IMR-90 (cell line): Measurements from ENCODE around the gene ACOXL. TPM values are rescaled to one million over a fixed set of nuclear protein-coding genes. Genes with fewer than 3 reads are reported as not detected.

Experiments
- ATAC-seq: fragments of 200-7000 bp; cut with Tn5 transposase; 2 replicates; pipeline ENCODE4 v1.9.1; 2020; ENCODE audit warnings: low read depth, mild to moderate bottlenecking, moderate library complexity
- BruUV-seq: library from RNA; stranded (reverse); fragments of 400-500 nt; replicated peaks from 2 replicates; lab custom pipeline; 2021; lab: Mats Ljungman, UMichigan
- CTCF ChIA-PET: fragments of 300-600 bp; formaldehyde crosslinking; extraction: SDS; loops from one replicate; lab custom pipeline; 2021; ENCODE audit warnings: antibody characterized with exemption; lab: Yijun Ruan, JAX
- POLR2A ChIA-PET: fragments of 300-600 bp; sonication (Branson Sonifier 250); formaldehyde crosslinking; loops from one replicate; lab custom pipeline; 2022; ENCODE audit warnings: antibody characterized with exemption; ENCODE audit not compliant: unreplicated experiment; lab: Charles Lee
- DNase-seq: peaks from one replicate; pipeline ENCODE4 v3.0.0; 2013
- H2AFZ ChIP-seq: replicated peaks from 2 replicates; pipeline ENCODE3; 2013; ENCODE audit warnings: low read length, mild to moderate bottlenecking; ENCODE audit not compliant: poor library complexity
- H2AK5ac ChIP-seq: 2 replicates; pipeline ENCODE4 v1.6.1; 2013; ENCODE audit warnings: low read depth, low read length, inconsistent platforms
- H2AK9ac ChIP-seq: replicated peaks from 2 replicates; pipeline ENCODE3; 2013; ENCODE audit warnings: mild to moderate bottlenecking, low read depth, low read length, moderate library complexity; ENCODE audit not compliant: poor library complexity
- H2BK120ac ChIP-seq: 2 replicates; pipeline ENCODE4 v1.6.1; 2013; ENCODE audit warnings: low read depth, low read length, inconsistent platforms
- H2BK15ac ChIP-seq: 3 replicates; pipeline ENCODE4 v1.6.1; 2013; ENCODE audit warnings: low read depth, low read length, inconsistent platforms
- H2BK20ac ChIP-seq: 2 replicates; pipeline ENCODE4 v1.6.1; 2013; ENCODE audit warnings: low read depth, mild to moderate bottlenecking, inconsistent platforms, low read length, moderate library complexity
- H2BK5ac ChIP-seq: 2 replicates; pipeline ENCODE4 v1.6.1; 2013; ENCODE audit warnings: mild to moderate bottlenecking, low read depth, low read length, inconsistent platforms; ENCODE audit not compliant: poor library complexity, severe bottlenecking
- H3K14ac ChIP-seq: replicated peaks from 2 replicates; pipeline ENCODE4 v1.6.1; 2013; ENCODE audit warnings: low read depth, low read length, inconsistent platforms
- H3K18ac ChIP-seq: 2 replicates; pipeline ENCODE4 v1.6.1; 2013; ENCODE audit warnings: low read depth, low read length, control low read depth
- H3K23ac ChIP-seq: 2 replicates; pipeline ENCODE4 v1.6.1; 2013; ENCODE audit warnings: low read depth, low read length, inconsistent platforms
- H3K27ac ChIP-seq: 2 replicates; pipeline ENCODE4 v1.5.1; 2013; ENCODE audit warnings: mild to moderate bottlenecking, control low read depth, low read length; ENCODE audit not compliant: insufficient read depth
- H3K27me3 ChIP-seq: 2 replicates; pipeline ENCODE4 v1.6.1; 2013; ENCODE audit warnings: low read length; ENCODE audit not compliant: control insufficient read depth, insufficient read depth
- H3K36me3 ChIP-seq: 2 replicates; pipeline ENCODE4 v1.6.1; 2013; ENCODE audit warnings: low read length, mixed read lengths; ENCODE audit not compliant: control insufficient read depth, insufficient read depth
- H3K4ac ChIP-seq: 2 replicates; pipeline ENCODE4 v1.6.1; 2013; ENCODE audit warnings: low read depth, low read length, inconsistent platforms
- H3K4me1 ChIP-seq: 2 replicates; pipeline ENCODE4 v1.6.1; 2013; ENCODE audit warnings: low read length, mixed read lengths; ENCODE audit not compliant: control insufficient read depth, insufficient read depth
- H3K4me2 ChIP-seq: 2 replicates; pipeline ENCODE4 v1.6.1; 2013; ENCODE audit warnings: low read depth, mild to moderate bottlenecking, control low read depth, low read length, moderate library complexity
- H3K4me3 ChIP-seq: 2 replicates; pipeline ENCODE4 v1.5.1; 2013; ENCODE audit warnings: low read depth, mild to moderate bottlenecking, control low read depth, low read length, moderate library complexity; ENCODE audit not compliant: insufficient read depth
- H3K56ac ChIP-seq: 2 replicates; pipeline ENCODE4 v1.6.1; 2013; ENCODE audit warnings: low read length, inconsistent platforms; ENCODE audit not compliant: insufficient read depth; ENCODE audit errors: extremely low read depth
- H3K79me1 ChIP-seq, 2 experiments: 2 replicates each; pipeline ENCODE4 v1.6.1; 2013; ENCODE audit warnings: low read length in 2 of 2, inconsistent platforms in 1 of 2, low read depth in 1 of 2
- H3K9ac ChIP-seq: 2 replicates; pipeline ENCODE4 v1.6.1; 2013; ENCODE audit warnings: low read depth, low read length, control low read depth
- H3K9me1 ChIP-seq: 2 replicates; pipeline ENCODE4 v1.6.1; 2013; ENCODE audit warnings: low read length, inconsistent platforms; ENCODE audit not compliant: insufficient read depth
- H3K9me3 ChIP-seq: 2 replicates; pipeline ENCODE4 v1.6.1; 2013; ENCODE audit warnings: low read length; ENCODE audit not compliant: control insufficient read depth, insufficient read depth
- H4K20me1 ChIP-seq: 2 replicates; pipeline ENCODE4 v1.6.1; 2013; ENCODE audit warnings: low read length, inconsistent platforms; ENCODE audit not compliant: insufficient read depth
- H4K5ac ChIP-seq: 2 replicates; pipeline ENCODE4 v1.6.1; 2013; ENCODE audit warnings: mild to moderate bottlenecking, low read depth, low read length, control low read depth
- H4K8ac ChIP-seq, 2 experiments: 2 replicates each; pipeline ENCODE4 v1.6.1; 2013; ENCODE audit warnings: low read depth in 2 of 2, low read length in 2 of 2, control low read depth in 1 of 2, inconsistent platforms in 1 of 2
- H4K91ac ChIP-seq: 2 replicates; pipeline ENCODE4 v1.6.1; 2013; ENCODE audit warnings: low read depth, low read length, inconsistent platforms; ENCODE audit not compliant: insufficient read depth
- BHLHE40 ChIP-seq: fragments of 150-350 bp; IDR thresholded peaks from 2 replicates; pipeline ENCODE4 v1.6.1; 2016; ENCODE audit warnings: mild to moderate bottlenecking, low read depth, low read length
- CEBPB ChIP-seq: IDR thresholded peaks from 2 replicates; pipeline ENCODE4 v1.6.1; 2012; ENCODE audit warnings: low read depth, low read length, improper control_type of control experiment
- CHD1 ChIP-seq: IDR thresholded peaks from 2 replicates; pipeline ENCODE4 v1.6.1; 2012; ENCODE audit warnings: low read depth, low read length, improper control_type of control experiment
- ELK1 ChIP-seq: fragments of 150-350 bp; IDR thresholded peaks from 2 replicates; pipeline ENCODE4 v1.6.1; 2016; ENCODE audit warnings: low read depth, mild to moderate bottlenecking, low read length, moderate library complexity, borderline replicate concordance
- FOS ChIP-seq: fragments of 150-350 bp; IDR thresholded peaks from 2 replicates; pipeline ENCODE4 v1.6.1; 2016; ENCODE audit warnings: low read depth, low read length
- MAFK ChIP-seq: IDR thresholded peaks from 2 replicates; pipeline ENCODE4 v1.6.1; 2012; ENCODE audit warnings: low read depth, low read length, improper control_type of control experiment
- MAZ ChIP-seq: IDR thresholded peaks from 2 replicates; pipeline ENCODE4 v1.6.1; 2012; ENCODE audit warnings: low read depth, mild to moderate bottlenecking, low read length, improper control_type of control experiment, moderate library complexity, borderline replicate concordance
- NFE2L2 ChIP-seq: fragments of 150-350 bp; IDR thresholded peaks from 2 replicates; pipeline ENCODE4 v1.6.1; 2016; ENCODE audit warnings: low read depth, mild to moderate bottlenecking, low read length
- POLR2A ChIP-seq: IDR thresholded peaks from 2 replicates; pipeline ENCODE4 v1.6.1; 2012; ENCODE audit warnings: mild to moderate bottlenecking, low read depth, low read length
- RAD21 ChIP-seq: IDR thresholded peaks from 2 replicates; pipeline ENCODE4 v1.6.1; 2012; ENCODE audit warnings: low read length, improper control_type of control experiment
- RCOR1 ChIP-seq: IDR thresholded peaks from 2 replicates; pipeline ENCODE4 v1.6.1; 2012; ENCODE audit warnings: mild to moderate bottlenecking, low read length, improper control_type of control experiment; ENCODE audit not compliant: insufficient replicate concordance
- SMC3 ChIP-seq: fragments of 150-350 bp; IDR thresholded peaks from 2 replicates; pipeline ENCODE4 v1.6.1; 2016; ENCODE audit warnings: low read depth, mild to moderate bottlenecking, antibody characterized with exemption, low read length, moderate library complexity
- USF2 ChIP-seq: fragments of 150-350 bp; IDR thresholded peaks from 2 replicates; pipeline ENCODE4 v1.6.1; 2017; ENCODE audit warnings: mild to moderate bottlenecking, antibody characterized with exemption, low read length, low read depth
- WGBS, 2 experiments: methylation state at CpG; one replicate each; pipeline versions ENCODE4 v1.1.5 to v1.1.7; 2013; ENCODE audit warnings: missing lambda C conversion rate in 2 of 2; ENCODE audit not compliant: insufficient read length in 1 of 2; ENCODE audit errors: extremely low coverage in 2 of 2; 5-methylcytosine and 5-hydroxymethylcytosine counted together
- dilution Hi-C: fragments of 300-500 bp; cut with HindIII; formaldehyde crosslinking; loops from one replicate; pipeline ENCODE4 v1.14.3; 2018; ENCODE audit warnings: low sequenced_read_pairs; ENCODE audit not compliant: unreplicated experiment
- in situ Hi-C: fragments of 300-500 bp; cut with MboI; formaldehyde crosslinking; loops from 3 replicates; pipeline ENCODE4 v1.14.3; 2019; ENCODE audit warnings: low sequenced_read_pairs, inconsistent platforms, mixed read lengths
- intact Hi-C: fragments of 100-400 bp; cut with micrococcal nuclease; formaldehyde crosslinking; loops from 2 replicates; pipeline ENCODE4 v1.10.0; 2022
- polyA plus RNA-seq, 3 experiments: library from polyadenylated mRNA; depleted of rRNA; stranded (reverse); fragments of >200 nt; gene quantifications; 2 replicates each; pipeline ENCODE4 v1.2.3, GENCODE V29; 2012; ENCODE audit warnings: low replicate concordance in 1 of 3
- total RNA-seq: library from RNA; depleted of rRNA; stranded (reverse); fragments of >200 nt; gene quantifications from 2 replicates; pipeline ENCODE4 v1.2.3, GENCODE V29; 2012

ACOXL gene
- total and polyA plus RNA-seq, 2 of the 4 experiments (the other 2 are of a cell fraction), result not detected

- no peak for DNase-seq
- TF ChIP-seq CEBPB, result no peak
- TF ChIP-seq CHD1, result no peak
- TF ChIP-seq RAD21, result no peak
- no peak for TF ChIP-seq RCOR1
- TF ChIP-seq ELK1, result no peak
- TF ChIP-seq USF2, result no peak
- TF ChIP-seq BHLHE40, result no peak
- no peak for TF ChIP-seq SMC3
- TF ChIP-seq NFE2L2, result no peak
- TF ChIP-seq MAFK, result no peak
- TF ChIP-seq MAZ, result no peak
- no peak for TF ChIP-seq POLR2A
- no peak for TF ChIP-seq FOS
Measured at GRCh38 chr2:110866466-110866865, 134.1 kb downstream of the ACOXL start.

More at GRCh38 chr2:110866466-110866865, 134.1 kb downstream of the ACOXL start:
- ChIA-PET CTCF (no interaction called here), POLR2A (no interaction called here)
- BruUV-seq, result no TSS peak
- H3K4ac ChIP-seq, result no peak overlapping the region
- no peak overlapping the region for H3K4me2 ChIP-seq
- no peak overlapping the region for H4K91ac ChIP-seq
- no peaks in the 10 kb centered on the region for H4K20me1 ChIP-seq
- peaks cover 15% of the 10 kb centered on the region for H3K27me3 ChIP-seq
- no peak overlapping the region for H2AK9ac ChIP-seq
- H4K8ac ChIP-seq, result no peak overlapping the region
- no peak overlapping the region for H3K14ac ChIP-seq
- dilution Hi-C loops, result no loop called here
- no peaks in the 10 kb centered on the region for H3K36me3 ChIP-seq
- H3K27ac ChIP-seq, result no peak overlapping the region
- H2BK20ac ChIP-seq, result no peak overlapping the region
- no peak overlapping the region for H2AK5ac ChIP-seq
- no peak overlapping the region for H3K56ac ChIP-seq
- intact Hi-C loops, result no loop called here
- no peak overlapping the region for H2AFZ ChIP-seq
- H3K18ac ChIP-seq, result no peak overlapping the region
- H3K23ac ChIP-seq, result no peak overlapping the region
- no peaks in the 10 kb centered on the region for H3K79me1 ChIP-seq
- in situ Hi-C loops, result no loop called here
- no peak overlapping the region for H2BK15ac ChIP-seq
- H3K9ac ChIP-seq, result no peak overlapping the region
- H3K9me3 ChIP-seq, result no peaks in the 10 kb centered on the region
- no peak overlapping the region for H2BK5ac ChIP-seq
- H4K5ac ChIP-seq, result no peak overlapping the region
- WGBS, 2 experiments, result 44% methylated on average over 1 of the region's 8 CpGs; no CpG with 5 or more reads in 1 of the 2 experiments
- H2BK120ac ChIP-seq, result no peak overlapping the region
- H3K4me3 ChIP-seq, result no peak overlapping the region
- ATAC-seq, result no peak
- no peaks in the 10 kb centered on the region for H3K9me1 ChIP-seq
- no peaks in the 10 kb centered on the region for H3K4me1 ChIP-seq
